CD4-positive, alpha-beta T cell (primary cell): ENCODE results near the gene F12. TPM values are rescaled to one million over a fixed set of nuclear protein-coding genes. Genes with fewer than 3 reads are reported as not detected.
A peak's percentile ranks its signal among the peaks of the same experiment; 100 is the strongest.

ENCODE experiments used
- ATAC-seq: fragments of 200-7000 bp; cut with Tn5 transposase; one replicate; pipeline ENCODE4 v1.10.0; 2022; ENCODE audit warnings: mild to moderate bottlenecking; ENCODE audit not compliant: poor library complexity
- CTCF ChIA-PET: fragments of 350-600 bp; sonication (Branson Sonifier 250); formaldehyde crosslinking; loops from one replicate; lab custom pipeline; 2021; ENCODE audit warnings: antibody characterized with exemption, inconsistent platforms; lab: Charles Lee
- POLR2A ChIA-PET: fragments of 350-600 bp; sonication (Branson Sonifier 250); formaldehyde crosslinking; loops from one replicate; lab custom pipeline; 2021; ENCODE audit warnings: antibody characterized with exemption, inconsistent platforms; lab: Charles Lee
- DNase-seq, 14 experiments: peaks; one replicate each; pipeline ENCODE4 v3.0.0-alpha.2; 2013 to 2020; ENCODE audit warnings: mixed read lengths in 2 of 14
- H3K27ac ChIP-seq, 2 donors: one replicate each; pipeline versions ENCODE4 v1.5.1 to v1.7.0; 2013; ENCODE audit warnings: low read length in 2 of 2, low read depth in 1 of 2, mild to moderate bottlenecking in 1 of 2
- H3K27me3 ChIP-seq, 2 experiments: 1 replicate in 1 of 2; 2 replicates in 1 of 2; pipeline versions ENCODE4 v1.6.1 to v1.7.0; 2013; ENCODE audit warnings: low read length in 2 of 2, control low read depth in 1 of 2, mild to moderate bottlenecking in 1 of 2, moderate library complexity in 1 of 2; ENCODE audit not compliant: insufficient read depth in 2 of 2, control insufficient read depth in 1 of 2
- H3K36me3 ChIP-seq: one replicate; pipeline ENCODE4 v1.6.1; 2013; ENCODE audit warnings: low read length, control low read depth; ENCODE audit not compliant: insufficient read depth
- H3K4me1 ChIP-seq: one replicate; pipeline ENCODE4 v1.6.1; 2013; ENCODE audit warnings: low read length, control low read depth; ENCODE audit not compliant: insufficient read depth
- H3K4me3 ChIP-seq: one replicate; pipeline ENCODE4 v1.5.1; 2013; ENCODE audit warnings: mild to moderate bottlenecking, low read length, moderate library complexity
- H3K9me3 ChIP-seq, 2 experiments: 1 replicate in 1 of 2; 2 replicates in 1 of 2; pipeline versions ENCODE4 v1.6.1 to v1.7.0; 2013; ENCODE audit warnings: low read length in 2 of 2, mild to moderate bottlenecking in 2 of 2, control low read depth in 1 of 2, moderate library complexity in 1 of 2; ENCODE audit not compliant: control insufficient read depth in 1 of 2, insufficient read depth in 1 of 2
- H3K27ac Mint-ChIP-seq: one replicate; pipeline ENCODE4 v1.8.0; 2020; ENCODE audit warnings: mixed read lengths
- H3K27me3 Mint-ChIP-seq: one replicate; pipeline ENCODE4 v1.8.0; 2021; ENCODE audit warnings: mixed read lengths
- H3K36me3 Mint-ChIP-seq: one replicate; pipeline ENCODE4 v1.8.0; 2021; ENCODE audit warnings: low read depth, mixed read lengths
- H3K4me1 Mint-ChIP-seq: one replicate; pipeline ENCODE4 v1.8.0; 2021; ENCODE audit warnings: low read depth, mixed read lengths
- H3K4me3 Mint-ChIP-seq: one replicate; pipeline ENCODE4 v1.8.0; 2020; ENCODE audit warnings: mild to moderate bottlenecking, mixed read lengths
- H3K9me3 Mint-ChIP-seq: one replicate; pipeline ENCODE4 v1.8.0; 2020; ENCODE audit warnings: mixed read lengths
- CTCF ChIP-seq: fragments of 200-600 bp; IDR thresholded peaks from one replicate; pipeline ENCODE4 v1.8.0; 2022; ENCODE audit warnings: antibody characterized with exemption, mild to moderate bottlenecking
- intact Hi-C, 2 experiments: fragments of 100-400 bp; cut with DNase I in 1 of 2; cut with micrococcal nuclease in 1 of 2; formaldehyde crosslinking; loops; one replicate each; pipeline versions ENCODE4 v1.15.1 to v1.9.0; 2023 to 2025; cut with DNase I, micrococcal nuclease
- total RNA-seq, 174 experiments: library from RNA in 2 of 174; stranded (reverse) in 2 of 174; gene quantifications; one replicate each; pipeline ENCODE4 v1.2.3 and lab custom pipeline; 2021 to 2026

The F12 gene
- total RNA-seq, 2 experiments from 2014 or later, result 0.20 to 0.60 TPM

GRCh38 chr5:177432839-177433657, 23.7 kb upstream of the F12 start:
- TF ChIP-seq CTCF, result no peak
- CTCF ChIA-PET, result interaction anchor here (2.4 to 9.3 kb wide), 2 partner anchors 22 to 29 kb away, joined by 16 to 82 read pairs; no protein-coding TSS in a partner anchor
- Histone ChIP-seq H3K9me3 (no peaks in the 10 kb centered on the region), H3K36me3 (peaks cover 86% of the 10 kb centered on the region), H3K4me3 (peak overlapping the region; percentile 65), H3K4me1 (peaks cover 100% of the 10 kb centered on the region), H3K27me3 (no peaks in the 10 kb centered on the region), H3K27ac (peak overlapping the region; percentile 87 to 92)
- Mint-ChIP-seq H3K36me3 (peaks cover 89% of the 10 kb centered on the region), H3K9me3 (no peaks in the 10 kb centered on the region), H3K27me3 (no peaks in the 10 kb centered on the region), H3K4me1 (peaks cover 76% of the 10 kb centered on the region), H3K27ac (peak overlapping the region; percentile 93), H3K4me3 (peak overlapping the region; percentile 70)
- intact Hi-C loops, result no loop called here
- DNase-seq (peak in 1 of 14 experiments; percentile 17), ATAC-seq (no peak)
- POLR2A ChIA-PET, result interaction anchor here (0.9 to 12.6 kb wide), 5 partner anchors 10 to 1953 kb away, joined by 3 to 661 read pairs (median 204); partner anchors contain the start of genes F12 and PRR7

DNA sequence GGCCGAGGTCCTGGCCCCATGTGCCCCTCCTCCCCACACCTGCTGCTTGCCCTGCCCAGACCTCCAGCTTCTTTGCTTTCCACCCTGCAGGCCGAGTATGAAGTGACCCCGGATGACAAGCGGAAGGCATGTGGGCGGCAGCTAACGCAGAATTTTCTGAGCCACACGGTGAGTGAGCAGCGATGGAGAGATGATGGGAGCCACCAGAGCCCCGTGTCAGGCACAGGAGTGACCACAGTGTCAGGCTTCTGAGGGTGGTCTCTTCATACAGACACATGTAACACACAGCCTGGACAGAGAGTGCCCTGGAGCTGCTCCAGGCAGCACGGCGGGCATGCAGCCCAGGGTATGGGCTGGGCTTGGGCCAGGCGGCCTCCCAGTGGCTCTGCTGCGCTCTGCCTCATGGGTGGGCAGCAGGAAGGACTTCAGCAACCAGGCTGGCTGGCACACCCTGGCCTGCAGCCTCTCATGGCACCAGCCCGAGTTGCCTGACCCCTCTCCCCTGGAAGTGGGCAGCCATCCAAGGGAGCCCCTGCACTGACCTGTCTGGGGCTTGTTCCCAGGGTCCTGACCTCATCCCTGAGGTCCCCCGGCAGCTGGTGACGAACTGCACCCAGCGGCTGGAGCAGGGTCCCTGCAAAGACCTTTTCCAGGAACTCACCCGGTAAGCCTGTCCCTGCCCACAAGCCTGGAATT, 22.9 kb upstream of the F12 start:
- peaks cover 70% of the 10 kb centered on the region for H3K4me1 Mint-ChIP-seq
- peak overlapping the region; percentile 95 for H3K4me3 Mint-ChIP-seq
- peaks cover 86% of the 10 kb centered on the region for H3K36me3 Mint-ChIP-seq
- H3K9me3 Mint-ChIP-seq, result no peaks in the 10 kb centered on the region
- no peak for TF ChIP-seq CTCF
- no peaks in the 10 kb centered on the region for H3K27me3 Mint-ChIP-seq
- intact Hi-C loops, result no loop called here
- peak overlapping the region; percentile 96 for H3K27ac Mint-ChIP-seq
- Histone ChIP-seq H3K27me3 (no peaks in the 10 kb centered on the region), H3K27ac (peak overlapping the region; percentile 87 to 92), H3K36me3 (peaks cover 86% of the 10 kb centered on the region), H3K4me3 (peak overlapping the region; percentile 65), H3K4me1 (peaks cover 100% of the 10 kb centered on the region), H3K9me3 (no peaks in the 10 kb centered on the region)
- POLR2A ChIA-PET, result interaction anchor here (0.9 to 12.6 kb wide), 11 partner anchors 10 to 1952 kb away, joined by 3 to 661 read pairs (median 5); partner anchors contain the start of genes F12, LMAN2 and PRR7
- peak in 1 of 14 experiments; percentile 21 for DNase-seq
- no peak for ATAC-seq
- CTCF ChIA-PET, result interaction anchor here (0.9 to 9.3 kb wide), 8 partner anchors 10 to 122 kb away, joined by 3 to 82 read pairs (median 8); partner anchors contain the start of gene PRR7
